ENCODE data around the gene FGG. TPM values are rescaled to one million over a fixed set of nuclear protein-coding genes. Genes with fewer than 3 reads are reported as not detected.
A peak's percentile ranks its signal among the peaks of the same experiment; 100 is the strongest.
"Not testable (repeated sequence)": the region's sequence is repeated elsewhere in the genome, so short reads cannot be mapped to it uniquely, and the experiment has no call there.

FGG gene
- total and polyA plus RNA-seq, 2 of the 13 experiments (the other 11 are each of a cell fraction or from before 2014, with no cell fraction given): 1,037 to 2,423 TPM

DNA sequence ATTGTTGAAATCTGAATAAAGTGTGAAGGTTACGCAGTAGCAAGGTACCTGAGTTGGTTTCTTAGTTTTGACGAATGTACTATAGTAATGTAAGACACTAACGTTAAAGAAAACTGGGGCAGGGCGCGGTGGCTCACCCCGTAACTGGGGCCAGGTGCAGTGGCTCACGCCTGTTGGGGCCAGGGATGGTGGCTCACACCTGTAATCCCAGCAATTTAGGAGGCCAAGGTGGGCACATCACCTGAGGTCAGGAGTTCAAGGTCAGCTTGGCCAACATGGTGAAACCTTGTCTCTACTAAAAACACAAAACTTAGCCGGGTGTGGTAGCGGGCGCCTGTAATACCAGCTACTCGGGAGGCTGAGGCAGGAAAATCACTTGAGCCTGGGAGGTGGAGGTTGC is 15.2 kb downstream of the FGG start (continued):
- TF ChIP-seq, protein P1, sequence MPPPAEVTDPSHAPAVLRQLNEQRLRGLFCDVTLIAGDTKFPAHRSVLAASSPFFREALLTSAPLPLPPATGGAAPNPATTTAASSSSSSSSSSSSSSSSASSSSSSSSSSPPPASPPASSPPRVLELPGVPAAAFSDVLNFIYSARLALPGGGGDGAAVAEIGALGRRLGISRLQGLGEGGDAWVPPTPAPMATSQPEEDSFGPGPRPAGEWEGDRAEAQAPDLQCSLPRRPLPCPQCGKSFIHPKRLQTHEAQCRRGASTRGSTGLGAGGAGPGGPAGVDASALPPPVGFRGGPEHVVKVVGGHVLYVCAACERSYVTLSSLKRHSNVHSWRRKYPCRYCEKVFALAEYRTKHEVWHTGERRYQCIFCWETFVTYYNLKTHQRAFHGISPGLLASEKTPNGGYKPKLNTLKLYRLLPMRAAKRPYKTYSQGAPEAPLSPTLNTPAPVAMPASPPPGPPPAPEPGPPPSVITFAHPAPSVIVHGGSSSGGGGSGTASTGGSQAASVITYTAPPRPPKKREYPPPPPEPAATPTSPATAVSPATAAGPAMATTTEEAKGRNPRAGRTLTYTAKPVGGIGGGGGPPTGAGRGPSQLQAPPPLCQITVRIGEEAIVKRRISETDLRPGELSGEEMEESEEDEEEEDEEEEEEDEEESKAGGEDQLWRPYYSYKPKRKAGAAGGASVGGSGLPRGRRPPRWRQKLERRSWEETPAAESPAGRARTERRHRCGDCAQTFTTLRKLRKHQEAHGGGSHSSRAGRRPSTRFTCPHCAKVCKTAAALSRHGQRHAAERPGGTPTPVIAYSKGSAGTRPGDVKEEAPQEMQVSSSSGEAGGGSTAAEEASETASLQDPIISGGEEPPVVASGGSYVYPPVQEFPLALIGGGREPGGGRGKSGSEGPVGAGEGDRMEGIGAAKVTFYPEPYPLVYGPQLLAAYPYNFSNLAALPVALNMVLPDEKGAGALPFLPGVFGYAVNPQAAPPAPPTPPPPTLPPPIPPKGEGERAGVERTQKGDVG (CRISPR knock-in tag; IDR thresholded peaks at IDR 0.05; ENCODE audit: borderline replicate concordance): peak; percentile 41; the same call in 1 of the 2 replicates
- 0 out of 2 replicates have a peak, but pooled peaks have one; percentile 24 for TF ChIP-seq KDM5B (CRISPR knock-in tag; IDR thresholded peaks at IDR 0.05; ENCODE audit: borderline replicate concordance)
- peak; percentile 21; the same call in 1 of the 2 replicates for TF ChIP-seq TBX2 (CRISPR knock-in tag; IDR thresholded peaks at IDR 0.05; ENCODE audit: borderline replicate concordance)
- TF ChIP-seq, protein P2, sequence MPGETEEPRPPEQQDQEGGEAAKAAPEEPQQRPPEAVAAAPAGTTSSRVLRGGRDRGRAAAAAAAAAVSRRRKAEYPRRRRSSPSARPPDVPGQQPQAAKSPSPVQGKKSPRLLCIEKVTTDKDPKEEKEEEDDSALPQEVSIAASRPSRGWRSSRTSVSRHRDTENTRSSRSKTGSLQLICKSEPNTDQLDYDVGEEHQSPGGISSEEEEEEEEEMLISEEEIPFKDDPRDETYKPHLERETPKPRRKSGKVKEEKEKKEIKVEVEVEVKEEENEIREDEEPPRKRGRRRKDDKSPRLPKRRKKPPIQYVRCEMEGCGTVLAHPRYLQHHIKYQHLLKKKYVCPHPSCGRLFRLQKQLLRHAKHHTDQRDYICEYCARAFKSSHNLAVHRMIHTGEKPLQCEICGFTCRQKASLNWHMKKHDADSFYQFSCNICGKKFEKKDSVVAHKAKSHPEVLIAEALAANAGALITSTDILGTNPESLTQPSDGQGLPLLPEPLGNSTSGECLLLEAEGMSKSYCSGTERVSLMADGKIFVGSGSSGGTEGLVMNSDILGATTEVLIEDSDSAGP (CRISPR knock-in tag; IDR thresholded peaks at IDR 0.05; ENCODE audit: borderline replicate concordance): peak; percentile 20; the same call in 1 of the 2 replicates
- TF ChIP-seq ZNF501 (CRISPR knock-in tag; IDR thresholded peaks at IDR 0.05): 0 out of 2 replicates have a peak, but pooled peaks have one; percentile 28
- TF ChIP-seq ZEB1 (IDR thresholded peaks at IDR 0.05; ENCODE audit: insufficient replicate concordance, low read depth): peak; percentile 25
- peak; percentile 32; the same call in 1 of the 2 replicates for TF ChIP-seq POGZ (CRISPR knock-in tag; IDR thresholded peaks at IDR 0.05)
- not testable (repeated sequence) for TF ChIP-seq FOXA1, SOX13 (IDR thresholded peaks at IDR 0.05)
- TF ChIP-seq FOXA1 (CRISPR knock-in tag; IDR thresholded peaks at IDR 0.05): 0 out of 2 replicates have a peak, but pooled peaks have one; percentile 14
- peak; percentile 67 for TF ChIP-seq NR2F6 (IDR thresholded peaks at IDR 0.05)
- TF ChIP-seq NR2F6 (CRISPR knock-in tag; IDR thresholded peaks at IDR 0.05): peak; percentile 67; the same call in 1 of the 2 replicates
- TF ChIP-seq SOX13 (CRISPR knock-in tag; conservative IDR thresholded peaks at IDR 0.05 in 1 of 2, IDR thresholded peaks at IDR 0.05 in 1 of 2): peak in 1 of 2 experiments; percentile 25; a peak in 1 of 4 replicates
- TF ChIP-seq, protein P3, sequence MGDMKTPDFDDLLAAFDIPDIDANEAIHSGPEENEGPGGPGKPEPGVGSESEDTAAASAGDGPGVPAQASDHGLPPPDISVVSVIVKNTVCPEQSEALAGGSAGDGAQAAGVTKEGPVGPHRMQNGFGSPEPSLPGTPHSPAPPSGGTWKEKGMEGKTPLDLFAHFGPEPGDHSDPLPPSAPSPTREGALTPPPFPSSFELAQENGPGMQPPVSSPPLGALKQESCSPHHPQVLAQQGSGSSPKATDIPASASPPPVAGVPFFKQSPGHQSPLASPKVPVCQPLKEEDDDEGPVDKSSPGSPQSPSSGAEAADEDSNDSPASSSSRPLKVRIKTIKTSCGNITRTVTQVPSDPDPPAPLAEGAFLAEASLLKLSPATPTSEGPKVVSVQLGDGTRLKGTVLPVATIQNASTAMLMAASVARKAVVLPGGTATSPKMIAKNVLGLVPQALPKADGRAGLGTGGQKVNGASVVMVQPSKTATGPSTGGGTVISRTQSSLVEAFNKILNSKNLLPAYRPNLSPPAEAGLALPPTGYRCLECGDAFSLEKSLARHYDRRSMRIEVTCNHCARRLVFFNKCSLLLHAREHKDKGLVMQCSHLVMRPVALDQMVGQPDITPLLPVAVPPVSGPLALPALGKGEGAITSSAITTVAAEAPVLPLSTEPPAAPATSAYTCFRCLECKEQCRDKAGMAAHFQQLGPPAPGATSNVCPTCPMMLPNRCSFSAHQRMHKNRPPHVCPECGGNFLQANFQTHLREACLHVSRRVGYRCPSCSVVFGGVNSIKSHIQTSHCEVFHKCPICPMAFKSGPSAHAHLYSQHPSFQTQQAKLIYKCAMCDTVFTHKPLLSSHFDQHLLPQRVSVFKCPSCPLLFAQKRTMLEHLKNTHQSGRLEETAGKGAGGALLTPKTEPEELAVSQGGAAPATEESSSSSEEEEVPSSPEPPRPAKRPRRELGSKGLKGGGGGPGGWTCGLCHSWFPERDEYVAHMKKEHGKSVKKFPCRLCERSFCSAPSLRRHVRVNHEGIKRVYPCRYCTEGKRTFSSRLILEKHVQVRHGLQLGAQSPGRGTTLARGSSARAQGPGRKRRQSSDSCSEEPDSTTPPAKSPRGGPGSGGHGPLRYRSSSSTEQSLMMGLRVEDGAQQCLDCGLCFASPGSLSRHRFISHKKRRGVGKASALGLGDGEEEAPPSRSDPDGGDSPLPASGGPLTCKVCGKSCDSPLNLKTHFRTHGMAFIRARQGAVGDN (CRISPR knock-in tag; IDR thresholded peaks at IDR 0.05): peak; percentile 72
- TF ChIP-seq, protein P4, sequence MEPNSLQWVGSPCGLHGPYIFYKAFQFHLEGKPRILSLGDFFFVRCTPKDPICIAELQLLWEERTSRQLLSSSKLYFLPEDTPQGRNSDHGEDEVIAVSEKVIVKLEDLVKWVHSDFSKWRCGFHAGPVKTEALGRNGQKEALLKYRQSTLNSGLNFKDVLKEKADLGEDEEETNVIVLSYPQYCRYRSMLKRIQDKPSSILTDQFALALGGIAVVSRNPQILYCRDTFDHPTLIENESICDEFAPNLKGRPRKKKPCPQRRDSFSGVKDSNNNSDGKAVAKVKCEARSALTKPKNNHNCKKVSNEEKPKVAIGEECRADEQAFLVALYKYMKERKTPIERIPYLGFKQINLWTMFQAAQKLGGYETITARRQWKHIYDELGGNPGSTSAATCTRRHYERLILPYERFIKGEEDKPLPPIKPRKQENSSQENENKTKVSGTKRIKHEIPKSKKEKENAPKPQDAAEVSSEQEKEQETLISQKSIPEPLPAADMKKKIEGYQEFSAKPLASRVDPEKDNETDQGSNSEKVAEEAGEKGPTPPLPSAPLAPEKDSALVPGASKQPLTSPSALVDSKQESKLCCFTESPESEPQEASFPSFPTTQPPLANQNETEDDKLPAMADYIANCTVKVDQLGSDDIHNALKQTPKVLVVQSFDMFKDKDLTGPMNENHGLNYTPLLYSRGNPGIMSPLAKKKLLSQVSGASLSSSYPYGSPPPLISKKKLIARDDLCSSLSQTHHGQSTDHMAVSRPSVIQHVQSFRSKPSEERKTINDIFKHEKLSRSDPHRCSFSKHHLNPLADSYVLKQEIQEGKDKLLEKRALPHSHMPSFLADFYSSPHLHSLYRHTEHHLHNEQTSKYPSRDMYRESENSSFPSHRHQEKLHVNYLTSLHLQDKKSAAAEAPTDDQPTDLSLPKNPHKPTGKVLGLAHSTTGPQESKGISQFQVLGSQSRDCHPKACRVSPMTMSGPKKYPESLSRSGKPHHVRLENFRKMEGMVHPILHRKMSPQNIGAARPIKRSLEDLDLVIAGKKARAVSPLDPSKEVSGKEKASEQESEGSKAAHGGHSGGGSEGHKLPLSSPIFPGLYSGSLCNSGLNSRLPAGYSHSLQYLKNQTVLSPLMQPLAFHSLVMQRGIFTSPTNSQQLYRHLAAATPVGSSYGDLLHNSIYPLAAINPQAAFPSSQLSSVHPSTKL (CRISPR knock-in tag; IDR thresholded peaks at IDR 0.05): peak; percentile 47; the same call in 1 of the 2 replicates
- TF ChIP-seq RARA (CRISPR knock-in tag; IDR thresholded peaks at IDR 0.05): peak; percentile 93
- peak; percentile 35; the same call in 1 of the 2 replicates for TF ChIP-seq HOXA3 (CRISPR knock-in tag; IDR thresholded peaks at IDR 0.05)

Data from HepG2 (cell line).